Brain microvascular endothelial cell (primary cell): Measurements from ENCODE around the gene DHX15.

Experiments
- DNase-seq: peaks from one replicate; pipeline ENCODE4 v3.0.0-alpha.2; 2020
- H3K27ac ChIP-seq: fragments of 250-450 bp; sonication (Bioruptor Pico); 2 replicates; pipeline ENCODE4 v1.5.1; 2020; ENCODE audit warnings: mild to moderate bottlenecking, moderate library complexity
- H3K27me3 ChIP-seq: fragments of 250-450 bp; sonication (Bioruptor Pico); replicated peaks from 2 replicates; pipeline ENCODE4 v1.5.1; 2020; ENCODE audit warnings: mild to moderate bottlenecking
- H3K36me3 ChIP-seq: fragments of 250-450 bp; sonication (Bioruptor Pico); replicated peaks from 2 replicates; pipeline ENCODE4 v1.5.1; 2020; ENCODE audit warnings: mild to moderate bottlenecking
- H3K4me3 ChIP-seq: 2 replicates; pipeline ENCODE4 v1.5.1; 2011; ENCODE audit warnings: low read depth, mild to moderate bottlenecking, control low read depth, low read length, moderate library complexity
- CTCF ChIP-seq: IDR thresholded peaks from 2 replicates; pipeline ENCODE4 v1.5.1; 2011; ENCODE audit warnings: low read depth, mild to moderate bottlenecking, moderate library complexity, low read length, control low read depth, inconsistent platforms; ENCODE audit errors: missing control alignments
- in situ Hi-C: cut with HindIII; loops from 2 replicates; pipeline ENCODE4 v1.10.0; 2017; ENCODE audit warnings: low sequenced_read_pairs, low pct_ligation_motif_present

The DHX15 gene

GRCh38 chr4:24573582-24573981 lies 10.8 kb downstream of the DHX15 start:
- TF ChIP-seq CTCF: no peak
- peaks cover 61% of the 10 kb centered on the region for H3K36me3 ChIP-seq
- H3K27me3 ChIP-seq: no peaks in the 10 kb centered on the region
- no peak overlapping the region for H3K27ac ChIP-seq
- in situ Hi-C loops: no loop called here
- no peak for DNase-seq
- no peak overlapping the region for H3K4me3 ChIP-seq

DNA sequence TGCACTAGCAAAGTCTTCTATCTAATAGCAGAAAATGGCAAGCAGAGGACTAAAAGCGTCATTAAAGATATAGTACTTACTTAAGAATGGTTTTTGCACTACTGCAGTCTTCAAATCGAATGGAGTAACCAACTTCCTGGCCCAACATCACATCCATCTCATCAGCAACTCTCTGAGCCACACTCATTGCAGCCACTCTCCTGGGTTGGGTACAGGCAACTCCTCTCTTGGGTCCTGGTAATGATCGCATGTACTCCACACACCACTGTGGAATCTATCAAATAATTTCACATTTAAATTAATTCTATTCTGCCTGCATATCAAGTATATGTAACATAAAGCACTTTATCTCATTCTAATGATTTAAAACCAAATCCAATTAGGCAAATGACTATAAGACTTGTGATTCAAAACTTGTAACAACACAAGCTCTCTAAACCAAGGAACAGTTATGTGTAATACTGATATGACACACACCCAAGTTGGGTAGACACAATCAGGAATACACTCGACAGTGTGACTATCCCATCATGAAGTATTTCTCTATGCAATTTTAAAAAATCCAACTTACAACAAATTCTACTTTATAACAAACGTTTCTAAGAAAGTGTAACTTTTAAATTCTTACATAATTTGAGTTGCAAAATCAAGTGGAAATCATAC lies 13.6 kb downstream of the DHX15 start:
- in situ Hi-C loops: no loop called here
- Histone ChIP-seq H3K4me3 (no peak overlapping the region), H3K27me3 (no peaks in the 10 kb centered on the region), H3K36me3 (peaks cover 48% of the 10 kb centered on the region), H3K27ac (no peak overlapping the region)
- no peak for TF ChIP-seq CTCF
- no peak for DNase-seq

- DNase-seq: no peak
- H3K27me3 ChIP-seq: no peaks in the 10 kb centered on the region
- in situ Hi-C loops: no loop called here
- TF ChIP-seq CTCF: no peak
- no peak overlapping the region for H3K27ac ChIP-seq
- peaks cover 43% of the 10 kb centered on the region for H3K36me3 ChIP-seq
- H3K4me3 ChIP-seq: no peak overlapping the region
Observed at GRCh38 chr4:24570172-24570571, 14.2 kb downstream of the DHX15 start.

- Histone ChIP-seq H3K27ac (no peak overlapping the region), H3K36me3 (peaks cover 39% of the 10 kb centered on the region), H3K4me3 (no peak overlapping the region), H3K27me3 (no peaks in the 10 kb centered on the region)
- no peak for TF ChIP-seq CTCF
- DNase-seq: no peak
- in situ Hi-C loops: no loop called here
Observed at GRCh38 chr4:24569662-24570061, 14.7 kb downstream of the DHX15 start.

- H3K27ac ChIP-seq: no peak overlapping the region
- DNase-seq: no peak
- peaks cover 30% of the 10 kb centered on the region for H3K36me3 ChIP-seq
- TF ChIP-seq CTCF: no peak
- H3K27me3 ChIP-seq: no peaks in the 10 kb centered on the region
- H3K4me3 ChIP-seq: no peak overlapping the region
- in situ Hi-C loops: no loop called here
Observed at GRCh38 chr4:24568425-24568824, 15.9 kb downstream of the DHX15 start.

DNA sequence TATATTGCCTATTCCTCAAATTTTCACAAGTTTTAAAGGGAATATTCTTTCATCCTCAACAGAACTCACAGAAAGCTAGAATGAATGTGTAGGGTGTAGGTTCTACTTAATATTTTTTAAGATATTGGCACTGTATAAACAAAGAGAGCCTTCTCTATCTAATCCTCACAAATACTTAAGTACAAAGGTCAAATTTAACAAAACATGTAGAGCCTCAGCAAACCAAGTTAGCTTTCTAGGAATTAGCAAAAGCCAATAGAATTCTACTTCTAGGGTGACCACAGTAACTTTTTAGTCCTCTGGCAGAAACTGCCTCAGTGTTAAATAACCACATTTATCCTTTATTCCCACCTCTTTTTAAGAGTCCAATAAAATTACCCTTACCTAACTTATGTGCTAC lies 19.3 kb downstream of the DHX15 start:
- in situ Hi-C loops: no loop called here
- Histone ChIP-seq H3K27ac (no peak overlapping the region), H3K36me3 (peaks cover 9% of the 10 kb centered on the region), H3K27me3 (no peaks in the 10 kb centered on the region), H3K4me3 (no peak overlapping the region)
- TF ChIP-seq CTCF: no peak
- DNase-seq: no peak
